HG03064 (cell line): Measurements from ENCODE around the gene RPS6KC1.
"Not testable (repeated sequence)": the region's sequence is repeated elsewhere in the genome, so short reads cannot be mapped to it uniquely, and the experiment has no call there.

ENCODE experiments used
- ATAC-seq: cut with Tn5 transposase; IDR thresholded peaks from one replicate; pipeline ENCODE4 v1.9.1; 2021; ENCODE audit warnings: low read depth; ENCODE audit not compliant: unreplicated experiment

Gene RPS6KC1

GRCh38 chr1:213148905-213149304 lies 97.9 kb downstream of the RPS6KC1 start:
- no peak for ATAC-seq

GRCh38 chr1:213150090-213150489 lies 99.0 kb downstream of the RPS6KC1 start:
- ATAC-seq: not testable (repeated sequence)

- ATAC-seq: no peak
These were observed 103.1 kb downstream of the RPS6KC1 start for GRCh38 chr1:213154056-213154685.

GRCh38 chr1:213159376-213159775 lies 108.3 kb downstream of the RPS6KC1 start:
- ATAC-seq: no peak

- not testable (repeated sequence) for ATAC-seq
These were observed 109.4 kb downstream of the RPS6KC1 start for GRCh38 chr1:213160442-213160841.

GRCh38 chr1:213162338-213162737 lies 111.3 kb downstream of the RPS6KC1 start:
- ATAC-seq: no peak

GRCh38 chr1:213162862-213163261 lies 111.8 kb downstream of the RPS6KC1 start:
- ATAC-seq: no peak

GRCh38 chr1:213163278-213163711 lies 112.3 kb downstream of the RPS6KC1 start:
- ATAC-seq: no peak

- ATAC-seq: no peak
These were observed 113.5 kb downstream of the RPS6KC1 start for GRCh38 chr1:213164561-213164960.

GRCh38 chr1:213166852-213167251 lies 115.8 kb downstream of the RPS6KC1 start:
- ATAC-seq: no peak

- no peak for ATAC-seq
These were observed 120.7 kb downstream of the RPS6KC1 start for GRCh38 chr1:213171711-213172110.

GRCh38 chr1:213176341-213176740 lies 125.3 kb downstream of the RPS6KC1 start:
- ATAC-seq: no peak

- no peak for ATAC-seq
These were observed 128.7 kb downstream of the RPS6KC1 start for GRCh38 chr1:213179784-213180183.

GRCh38 chr1:213180833-213181232 lies 129.8 kb downstream of the RPS6KC1 start:
- no peak for ATAC-seq

GRCh38 chr1:213183036-213183672 lies 132.1 kb downstream of the RPS6KC1 start:
- no peak for ATAC-seq

- ATAC-seq: no peak
These were observed 135.1 kb downstream of the RPS6KC1 start for GRCh38 chr1:213186168-213186567.

- no peak for ATAC-seq
These were observed 141.0 kb downstream of the RPS6KC1 start for GRCh38 chr1:213192026-213192425.

GRCh38 chr1:213194383-213194782 lies 143.3 kb downstream of the RPS6KC1 start:
- ATAC-seq: no peak

GRCh38 chr1:213194855-213195254 lies 143.8 kb downstream of the RPS6KC1 start:
- no peak for ATAC-seq

GRCh38 chr1:213196328-213197054 lies 145.4 kb downstream of the RPS6KC1 start:
- ATAC-seq: not testable (repeated sequence)

GRCh38 chr1:213200630-213201029 lies 149.6 kb downstream of the RPS6KC1 start:
- no peak for ATAC-seq
